Heart right ventricle (tissue), 16 donors: ENCODE measurements around the gene ZNF217. TPM values are rescaled to one million over a fixed set of nuclear protein-coding genes. Genes with fewer than 3 reads are reported as not detected.
"Not testable (repeated sequence)": the region's sequence is repeated elsewhere in the genome, so short reads cannot be mapped to it uniquely, and the experiment has no call there.

Experiments
- ATAC-seq, 8 donors: fragments of 200-7000 bp; cut with Tn5 transposase; one replicate each; pipeline ENCODE4 v1.9.1; 2020; ENCODE audit warnings: mild to moderate bottlenecking in 8 of 8, moderate library complexity in 8 of 8, moderate number of reproducible peaks in 1 of 8
- DNase-seq, 2 donors: peaks; one replicate each; pipeline ENCODE4 v3.0.0-alpha.2; 2020
- H3K27ac ChIP-seq, 10 donors: fragments of 200-600 bp; sonication (generic) in 2 of 10; one replicate each; pipeline versions ENCODE4 v1.5.0 to v1.8.0; 2020 to 2022; ENCODE audit warnings: mild to moderate bottlenecking in 3 of 10
- H3K27me3 ChIP-seq, 7 donors: fragments of 200-600 bp; one replicate each; pipeline ENCODE4 v1.8.0; 2021 to 2022; ENCODE audit warnings: mild to moderate bottlenecking in 2 of 7
- H3K36me3 ChIP-seq, 9 donors: fragments of 200-600 bp; sonication (generic) in 1 of 9; one replicate each; pipeline versions ENCODE4 v1.5.0 to v1.8.0; 2020 to 2022; ENCODE audit warnings: mild to moderate bottlenecking in 2 of 9
- H3K4me1 ChIP-seq, 9 donors: fragments of 200-600 bp; sonication (generic) in 1 of 9; one replicate each; pipeline versions ENCODE4 v1.5.0 to v1.8.0; 2020 to 2022; ENCODE audit warnings: mild to moderate bottlenecking in 4 of 9
- H3K4me3 ChIP-seq, 10 donors: fragments of 200-600 bp; sonication (generic) in 2 of 10; one replicate each; pipeline versions ENCODE4 v1.5.0 to v1.8.0; 2020 to 2022; ENCODE audit warnings: mild to moderate bottlenecking in 7 of 10, moderate library complexity in 2 of 10
- H3K9me3 ChIP-seq, 11 donors: fragments of 200-600 bp in 10 of 11; sonication (generic) in 2 of 11; one replicate each; pipeline versions ENCODE4 v1.5.0 to v1.8.0; 2013 to 2022; ENCODE audit warnings: mild to moderate bottlenecking in 2 of 11, control low read depth in 1 of 11, moderate library complexity in 1 of 11
- CTCF ChIP-seq, 9 donors: fragments of 200-600 bp; sonication (generic) in 2 of 9; IDR thresholded peaks; one replicate each; pipeline versions ENCODE4 v1.5.0 to v1.8.0; 2021 to 2022; ENCODE audit warnings: antibody characterized with exemption in 9 of 9, mild to moderate bottlenecking in 5 of 9, moderate library complexity in 1 of 9
- WGBS, 2 donors: extraction: QIAGEN DNeasy Blood & Tissue Kit; methylation state at CpG; one replicate each; pipeline ENCODE4 v1.1.7; 2013; ENCODE audit warnings: inconsistent platforms in 1 of 2; 5-methylcytosine and 5-hydroxymethylcytosine counted together
- intact Hi-C, 10 donors: fragments of 100-400 bp; cut with DNase I; formaldehyde crosslinking; loops; one replicate each; pipeline versions ENCODE4 v1.11.1 to v1.14.2; 2022
- polyA plus RNA-seq, 2 donors: library from polyadenylated mRNA; stranded (reverse); fragments of 200-250 nt; gene quantifications; one replicate each; pipeline ENCODE4 v1.2.3, GENCODE V29; 2013
- total RNA-seq, 10 donors: library from RNA; stranded (reverse); fragmentation: NEBNext Ultra II Directional in 3 of 10; extraction: Animal tissue kit (Norgen Biotek cat#: 25700) in 3 of 10; gene quantifications; one replicate each; pipeline versions ENCODE4 v1.2.1 to v1.2.4, GENCODE V29; 2021 to 2023
- donor health status: Arrhythmogenic right ventricular cardiomyopathy.
- donor health status: ischemic (EF 13 %, LVEDD 7.1; RV severe dilation, severe dysfunction).
- donor health status: healthy with polysubstance abuse.
- donor health status: DM: no; HTN: yes; CAD: no.
- donor health status: DM: no; HTN: no; CAD: no.
- donor health status: ischemic (EF 25% LVEDD 6.9; RV normal size, moderate dysfunction).
- donor health status: ischemic (EF 25% LVEDD 5.7; RV mildly dilated, moderate dysfunction).
- donor health status: healthy.
- donor health status: DM: yes; HTN: yes; CAD: no.
- donor health status: Ischemic cardiomyopathy.
- donor health status: ischemic (EF 35%, LVEDD 5.7; RV mildly dilated, moderate dysfunction).
- donor health status: nonischemic (EF 11% LVEDD 7.7; RV severe dilation, severe dysfunction).
- donor health status: DM: yes; HTN: yes; CAD: no.
- donor health status: PGD.
- donor health status: ischemic (EF 29% LVEDD 5.4; RV normal size, mild dysfunction).
- donor health status: nonischemic (EF 23%, LVEDD 6.1; RV moderate dilation, normal function).

The ZNF217 gene
- total and polyA plus RNA-seq, 12 donors: 3.3 to 18.4 (median 8.2) TPM

- no peaks in the 10 kb centered on the region for H3K36me3 ChIP-seq
- intact Hi-C loops: no loop called here
- no peak overlapping the region for H3K4me3 ChIP-seq
- ATAC-seq: no peak
- H3K9me3 ChIP-seq: no peaks in the 10 kb centered on the region
- H3K4me1 ChIP-seq: peaks cover 0 to 35% (median 14%) of the 10 kb centered on the region in 9 donors
- H3K27ac ChIP-seq: no peak overlapping the region
- no peak for DNase-seq
- H3K27me3 ChIP-seq: no peaks in the 10 kb centered on the region
- TF ChIP-seq CTCF (IDR thresholded peaks at IDR 0.05): no peak
Observed at GRCh38 chr20:53613748-53614147, 20.1 kb upstream of the ZNF217 start.

- ATAC-seq, H3K9me3 ChIP-seq, H3K4me3 ChIP-seq, intact Hi-C loops, H3K36me3 ChIP-seq, H3K27me3 ChIP-seq, DNase-seq: not testable (repeated sequence)
- WGBS, 2 donors: 97 to 98% methylated on average over 8 of the region's 8 CpGs
- H3K27ac ChIP-seq: peak overlapping the region in 3 of 10 donors; percentile 13 to 86 (median 23)
- peaks cover 0 to 43% (median 14%) of the 10 kb centered on the region in 9 donors for H3K4me1 ChIP-seq
Observed at GRCh38 chr20:53612289-53612688, 18.6 kb upstream of the ZNF217 start.

GRCh38 chr20:53611449-53611894 lies 17.8 kb upstream of the ZNF217 start:
- WGBS, 2 donors: 14 to 18% methylated on average over 8 of the region's 8 CpGs
- Histone ChIP-seq H3K27ac (peak overlapping the region in 5 of 10 donors; percentile 9 to 86 (median 23)), H3K4me3 (peak overlapping the region in 2 of 10 donors; percentile 8 to 9), H3K4me1 (peaks cover 0 to 46% (median 14%) of the 10 kb centered on the region in 9 donors), H3K36me3 (no peaks in the 10 kb centered on the region), H3K9me3 (no peaks in the 10 kb centered on the region), H3K27me3 (no peaks in the 10 kb centered on the region)
- peak in 7 of 8 donors; percentile 58 to 88 (median 76) for ATAC-seq
- peak in 1 of 2 donors; percentile 29 for DNase-seq
- TF ChIP-seq CTCF (IDR thresholded peaks at IDR 0.05): no peak
- intact Hi-C loops: no loop called here

- Histone ChIP-seq H3K4me1 (peaks cover 0 to 51% (median 14%) of the 10 kb centered on the region in 9 donors), H3K36me3 (no peaks in the 10 kb centered on the region), H3K4me3 (peak overlapping the region in 1 of 10 donors; percentile 33), H3K27ac (peak overlapping the region in 8 of 10 donors; percentile 9 to 86 (median 54)), H3K27me3 (no peaks in the 10 kb centered on the region), H3K9me3 (no peaks in the 10 kb centered on the region)
- peak in 2 of 8 donors; percentile 30 to 35 for ATAC-seq
- peak in 1 of 2 donors; percentile 42 for DNase-seq
- no peak for TF ChIP-seq CTCF (IDR thresholded peaks at IDR 0.05)
- 65 to 66% methylated on average over 15 of the region's 15 CpGs for WGBS, 2 donors
- intact Hi-C loops: no loop called here
Observed at GRCh38 chr20:53609491-53610445, 16.1 kb upstream of the ZNF217 start.
